Hematopoietic multipotent progenitor cell treated with erythropoietin and hydrocortisone succinate and interleukin-3 and kit ligand, for 17 days (in vitro differentiated cells): ENCODE data around the gene DTX2.
"Not testable (repeated sequence)": the region's sequence is repeated elsewhere in the genome, so short reads cannot be mapped to it uniquely, and the experiment has no call there.

Experiments used
- DNase-seq: peaks from one replicate; pipeline ENCODE4 v3.0.0-alpha.2; 2015; ENCODE audit warnings: low spot score

Gene DTX2

GRCh38 chr7:76443846-76444245, 17.7 kb upstream of the DTX2 start:
- not testable (repeated sequence) for DNase-seq

- not testable (repeated sequence) for DNase-seq
These were observed 15.9 kb upstream of the DTX2 start for GRCh38 chr7:76445577-76446008.

- not testable (repeated sequence) for DNase-seq
These were observed 4.5 kb upstream of the DTX2 start for GRCh38 chr7:76457017-76457416.

- DNase-seq, result not testable (repeated sequence)
These were observed 3.0 kb upstream of the DTX2 start for GRCh38 chr7:76458504-76458903.

GRCh38 chr7:76460767-76461166, 742 bp upstream of the DTX2 start:
- not testable (repeated sequence) for DNase-seq

- DNase-seq, result not testable (repeated sequence)
These were observed 868 bp downstream of the DTX2 start for GRCh38 chr7:76462271-76462882.

GRCh38 chr7:76464959-76465358, 3.5 kb downstream of the DTX2 start:
- DNase-seq, result not testable (repeated sequence)

- not testable (repeated sequence) for DNase-seq
These were observed 4.4 kb downstream of the DTX2 start for GRCh38 chr7:76465950-76466349.

GRCh38 chr7:76467743-76468404, 6.4 kb downstream of the DTX2 start:
- DNase-seq, result not testable (repeated sequence)

GRCh38 chr7:76471556-76472221, 10.2 kb downstream of the DTX2 start:
- not testable (repeated sequence) for DNase-seq

GRCh38 chr7:76473097-76473496, 11.6 kb downstream of the DTX2 start:
- not testable (repeated sequence) for DNase-seq

- not testable (repeated sequence) for DNase-seq
These were observed 14.8 kb downstream of the DTX2 start for GRCh38 chr7:76476280-76476679.

GRCh38 chr7:76476742-76477474, 15.4 kb downstream of the DTX2 start:
- not testable (repeated sequence) for DNase-seq

- not testable (repeated sequence) for DNase-seq
These were observed 18.1 kb downstream of the DTX2 start for GRCh38 chr7:76479628-76480027.

GRCh38 chr7:76480403-76481253, 19.1 kb downstream of the DTX2 start:
- DNase-seq, result not testable (repeated sequence)

- not testable (repeated sequence) for DNase-seq
These were observed 21.2 kb downstream of the DTX2 start for GRCh38 chr7:76482660-76483059.

- DNase-seq, result not testable (repeated sequence)
These were observed 21.6 kb downstream of the DTX2 start for GRCh38 chr7:76483081-76483480.

GRCh38 chr7:76484456-76484855, 22.9 kb downstream of the DTX2 start:
- not testable (repeated sequence) for DNase-seq

- DNase-seq, result not testable (repeated sequence)
These were observed 24.5 kb downstream of the DTX2 start for GRCh38 chr7:76485822-76486610.

- not testable (repeated sequence) for DNase-seq
These were observed 25.1 kb downstream of the DTX2 start for GRCh38 chr7:76486618-76487017.
